Smooth muscle cell (in vitro differentiated cells): Measurements from ENCODE around the gene THBS4. TPM values are rescaled to one million over a fixed set of nuclear protein-coding genes. Genes with fewer than 3 reads are reported as not detected.
"Not testable (repeated sequence)": the region's sequence is repeated elsewhere in the genome, so short reads cannot be mapped to it uniquely, and the experiment has no call there.

Experiments used
- DNase-seq: peaks from one replicate; lab custom pipeline; 2025; ENCODE audit not compliant: unreplicated experiment; lab: John Stamatoyannopoulos, UW
- H2AFZ ChIP-seq: fragments of 200-600 bp; sonication (generic); 2 replicates; pipeline ENCODE4 v1.6.0; 2016; ENCODE audit warnings: antibody characterized with exemption, low read depth, mild to moderate bottlenecking
- H3F3A ChIP-seq: fragments of 200-600 bp; sonication (generic); 2 replicates; pipeline ENCODE4 v1.6.0; 2017; ENCODE audit warnings: antibody characterized with exemption, low read depth
- H3K27ac ChIP-seq: fragments of 200-600 bp; sonication (generic); 2 replicates; pipeline ENCODE4 v1.5.1; 2016; ENCODE audit warnings: low read depth, mild to moderate bottlenecking
- H3K27me3 ChIP-seq: fragments of 200-600 bp; sonication (generic); 2 replicates; pipeline ENCODE4 v1.6.1; 2016; ENCODE audit warnings: low read depth, mild to moderate bottlenecking
- H3K36me3 ChIP-seq: fragments of 200-600 bp; sonication (generic); 2 replicates; pipeline ENCODE4 v1.5.1; 2016; ENCODE audit warnings: low read depth
- H3K4me1 ChIP-seq: fragments of 200-600 bp; sonication (generic); 2 replicates; pipeline ENCODE4 v1.5.1; 2016; ENCODE audit warnings: low read depth
- H3K4me2 ChIP-seq: fragments of 200-600 bp; sonication (generic); 2 replicates; pipeline ENCODE4 v1.6.0; 2016; ENCODE audit warnings: mild to moderate bottlenecking
- H3K4me3 ChIP-seq: fragments of 200-600 bp; sonication (generic); 2 replicates; pipeline ENCODE4 v1.5.1; 2016; ENCODE audit warnings: mild to moderate bottlenecking
- H3K79me2 ChIP-seq: fragments of 200-600 bp; sonication (generic); 2 replicates; pipeline ENCODE4 v1.6.0; 2016; ENCODE audit warnings: low read depth, mild to moderate bottlenecking
- H3K9ac ChIP-seq: fragments of 200-600 bp; sonication (generic); 2 replicates; pipeline ENCODE4 v1.6.0; 2016; ENCODE audit warnings: low read depth
- H3K9me3 ChIP-seq: fragments of 200-600 bp; sonication (generic); replicated peaks from 2 replicates; pipeline ENCODE4 v1.5.1; 2016; ENCODE audit warnings: low read depth
- H4K20me1 ChIP-seq: fragments of 200-600 bp; sonication (generic); 2 replicates; pipeline ENCODE4 v1.6.0; 2016; ENCODE audit warnings: low read depth
- WGBS: methylation state at CpG from one replicate; pipeline ENCODE4 v1.1.7; 2016; ENCODE audit warnings: low lambda C conversion rate; 5-methylcytosine and 5-hydroxymethylcytosine counted together
- polyA plus RNA-seq: library from polyadenylated mRNA; unstranded; fragments of >200 nt; fragmentation: Nextera tagmentation; extraction: Ambion mirVana; gene quantifications from 2 replicates; pipeline ENCODE4 v1.2.1, GENCODE V29; 2016
- total RNA-seq: library from RNA; depleted of rRNA; stranded (reverse); fragments of >200 nt; gene quantifications from 2 replicates; pipeline ENCODE4 v1.2.3, GENCODE V29; 2014
- TF ChIP-seq, protein P1 (sequence below): fragments of 200-600 bp; sonication (generic); IDR thresholded peaks from 2 replicates; pipeline ENCODE4 v1.5.1; 2017; ENCODE audit warnings: borderline replicate concordance, mild to moderate bottlenecking, antibody characterized with exemption; ENCODE audit not compliant: insufficient read depth, poor library complexity, severe bottlenecking

Gene THBS4
- total and polyA plus RNA-seq, 2 experiments from 2014 or later = 0.61 to 2.9 TPM

DNA sequence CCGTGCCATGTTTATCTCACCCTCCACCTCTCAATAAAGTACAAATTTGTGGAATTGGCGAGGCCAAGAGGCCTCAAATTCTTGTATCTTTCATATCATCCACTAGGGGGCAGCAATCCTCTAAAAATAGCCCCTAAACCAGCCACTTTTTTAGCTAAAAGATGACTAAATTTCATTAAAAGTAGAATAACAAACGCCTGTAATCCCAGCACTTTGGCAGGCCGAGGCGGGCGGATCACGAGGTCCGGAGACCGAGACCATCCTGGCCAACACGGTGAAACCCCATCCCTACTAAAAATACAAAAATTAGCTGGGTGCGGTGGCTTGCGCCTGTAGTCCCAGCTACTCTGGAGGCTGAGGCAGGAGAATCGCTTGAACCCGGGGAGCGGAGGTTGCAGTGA is 56.6 kb downstream of the THBS4 start:
- Histone ChIP-seq H2AFZ (peak overlapping the region; percentile 9), H3K4me2 (peak overlapping the region; percentile 68), H3K4me1 (peaks cover 20% of the 10 kb centered on the region)
- not testable (repeated sequence) for H3K27me3 ChIP-seq, DNase-seq, H3F3A ChIP-seq, H3K27ac ChIP-seq, H3K36me3 ChIP-seq, H3K9ac ChIP-seq, H3K9me3 ChIP-seq, H3K79me2 ChIP-seq, H3K4me3 ChIP-seq, H4K20me1 ChIP-seq
- WGBS = 34% methylated on average over 15 of the region's 15 CpGs
- TF ChIP-seq, protein P1, sequence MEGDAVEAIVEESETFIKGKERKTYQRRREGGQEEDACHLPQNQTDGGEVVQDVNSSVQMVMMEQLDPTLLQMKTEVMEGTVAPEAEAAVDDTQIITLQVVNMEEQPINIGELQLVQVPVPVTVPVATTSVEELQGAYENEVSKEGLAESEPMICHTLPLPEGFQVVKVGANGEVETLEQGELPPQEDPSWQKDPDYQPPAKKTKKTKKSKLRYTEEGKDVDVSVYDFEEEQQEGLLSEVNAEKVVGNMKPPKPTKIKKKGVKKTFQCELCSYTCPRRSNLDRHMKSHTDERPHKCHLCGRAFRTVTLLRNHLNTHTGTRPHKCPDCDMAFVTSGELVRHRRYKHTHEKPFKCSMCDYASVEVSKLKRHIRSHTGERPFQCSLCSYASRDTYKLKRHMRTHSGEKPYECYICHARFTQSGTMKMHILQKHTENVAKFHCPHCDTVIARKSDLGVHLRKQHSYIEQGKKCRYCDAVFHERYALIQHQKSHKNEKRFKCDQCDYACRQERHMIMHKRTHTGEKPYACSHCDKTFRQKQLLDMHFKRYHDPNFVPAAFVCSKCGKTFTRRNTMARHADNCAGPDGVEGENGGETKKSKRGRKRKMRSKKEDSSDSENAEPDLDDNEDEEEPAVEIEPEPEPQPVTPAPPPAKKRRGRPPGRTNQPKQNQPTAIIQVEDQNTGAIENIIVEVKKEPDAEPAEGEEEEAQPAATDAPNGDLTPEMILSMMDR = peak; percentile 78

DNA sequence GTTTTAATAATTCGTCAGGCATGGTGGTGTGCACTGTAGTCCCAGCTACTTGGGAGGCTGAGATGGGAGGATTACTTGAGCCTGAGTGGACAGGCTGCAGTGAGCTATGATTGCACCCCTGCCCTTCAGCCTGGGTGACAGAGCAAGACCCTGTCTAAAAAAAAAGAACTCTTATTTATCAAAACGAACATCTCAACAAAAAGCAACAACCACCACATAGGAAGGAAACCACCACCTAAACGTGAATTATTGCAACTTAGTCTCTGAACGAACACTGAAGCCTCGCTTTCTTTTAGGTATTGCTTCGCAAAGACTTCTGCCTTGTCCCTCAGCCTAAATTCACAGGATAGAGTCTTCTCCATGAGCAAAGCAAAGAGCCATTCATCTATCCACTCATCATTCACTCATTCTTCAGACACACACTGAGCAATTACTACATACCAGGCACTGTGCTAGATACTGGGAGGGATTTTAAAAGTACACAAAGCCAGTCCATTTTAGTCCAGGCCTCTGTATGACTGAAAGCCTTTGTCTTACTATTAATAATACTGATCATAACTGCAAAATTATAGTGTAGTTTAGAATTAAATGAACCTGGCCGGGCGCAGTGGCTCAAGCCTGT is 57.4 kb downstream of the THBS4 start:
- no peaks in the 10 kb centered on the region for H3F3A ChIP-seq
- no peak overlapping the region for H3K27ac ChIP-seq
- H3K36me3 ChIP-seq = no peaks in the 10 kb centered on the region
- TF ChIP-seq, protein P1 = no peak
- H3K27me3 ChIP-seq = no peaks in the 10 kb centered on the region
- H3K9ac ChIP-seq = no peak overlapping the region
- WGBS = 95% methylated on average over 8 of the region's 8 CpGs
- H3K9me3 ChIP-seq = no peaks in the 10 kb centered on the region
- H3K4me3 ChIP-seq = no peak overlapping the region
- H3K4me1 ChIP-seq = peaks cover 20% of the 10 kb centered on the region
- no peak overlapping the region for H2AFZ ChIP-seq
- H3K4me2 ChIP-seq = no peak overlapping the region
- H3K79me2 ChIP-seq = no peaks in the 10 kb centered on the region
- DNase-seq = no peak
- H4K20me1 ChIP-seq = no peaks in the 10 kb centered on the region

DNA sequence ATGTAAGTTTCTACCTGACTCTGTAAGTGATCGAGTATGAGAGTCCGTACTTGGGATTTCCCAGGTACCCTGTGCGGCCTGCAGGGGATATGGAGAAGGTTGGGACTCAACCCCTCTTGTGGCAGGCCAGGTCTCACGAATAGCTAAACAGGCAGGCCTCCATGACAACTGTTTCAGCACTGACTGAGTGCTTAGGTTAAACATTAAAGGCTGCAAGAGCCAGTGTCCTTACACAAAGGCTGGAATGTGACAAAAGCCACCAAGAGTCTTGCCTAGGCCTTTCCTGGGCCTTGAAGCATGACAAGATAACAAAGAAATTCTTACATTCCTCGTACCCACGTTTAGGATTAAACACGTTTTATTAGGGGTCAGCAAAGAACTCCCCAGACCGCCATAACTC is 58.6 kb downstream of the THBS4 start:
- Histone ChIP-seq H3K4me3 (no peak overlapping the region), H3K27ac (peak overlapping the region; percentile 34), H3K4me2 (no peak overlapping the region), H3K27me3 (no peaks in the 10 kb centered on the region), H3K4me1 (peaks cover 28% of the 10 kb centered on the region), H3K36me3 (no peaks in the 10 kb centered on the region), H3K9ac (no peak overlapping the region), H3K79me2 (no peaks in the 10 kb centered on the region), H4K20me1 (no peaks in the 10 kb centered on the region), H3F3A (no peaks in the 10 kb centered on the region), H2AFZ (no peak overlapping the region), H3K9me3 (no peaks in the 10 kb centered on the region)
- TF ChIP-seq, protein P1 = no peak
- no peak for DNase-seq
- 36% methylated on average over 8 of the region's 8 CpGs for WGBS

DNA sequence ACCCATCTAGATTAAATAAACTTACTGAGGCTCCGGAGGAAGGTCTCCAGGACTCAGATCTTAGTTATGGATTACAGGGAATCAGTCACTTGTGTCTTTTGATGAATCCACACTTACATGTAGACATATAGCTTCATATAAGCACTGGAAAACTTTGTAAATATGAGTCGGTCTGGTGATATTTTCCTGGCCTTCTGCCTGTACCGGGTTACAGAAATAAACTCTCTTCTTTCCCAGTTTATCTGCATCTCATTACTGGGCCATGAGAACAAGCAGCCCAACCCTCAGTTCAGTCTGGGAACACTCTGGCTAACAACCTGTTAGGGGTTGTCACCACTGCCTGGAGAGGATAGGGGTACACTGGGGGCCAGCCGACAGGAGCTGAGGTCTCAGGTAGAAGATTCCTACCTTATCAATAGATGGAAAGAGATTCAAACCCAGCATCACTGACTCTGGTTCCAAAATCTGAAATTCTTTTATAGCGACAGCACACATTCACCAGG is 59.1 kb downstream of the THBS4 start:
- H3K36me3 ChIP-seq = no peaks in the 10 kb centered on the region

More for the DNA sequence above, 59.1 kb downstream of the THBS4 start:
- DNase-seq = no peak
- no peak overlapping the region for H3K9ac ChIP-seq
- H3K4me2 ChIP-seq = no peak overlapping the region
- no peak overlapping the region for H3K4me3 ChIP-seq
- no peaks in the 10 kb centered on the region for H4K20me1 ChIP-seq
- WGBS = 53% methylated on average over 5 of the region's 5 CpGs
- no peaks in the 10 kb centered on the region for H3F3A ChIP-seq
- H3K79me2 ChIP-seq = no peaks in the 10 kb centered on the region
- H3K4me1 ChIP-seq = peaks cover 28% of the 10 kb centered on the region
- H3K27me3 ChIP-seq = no peaks in the 10 kb centered on the region
- H3K9me3 ChIP-seq = no peaks in the 10 kb centered on the region
- no peak overlapping the region for H2AFZ ChIP-seq
- TF ChIP-seq, protein P1 = no peak
- H3K27ac ChIP-seq = peak overlapping the region; percentile 34
